Kidney capillary endothelial cell (primary cell): Measurements from ENCODE around the gene TAF1L.

Experiments
- DNase-seq: peaks from one replicate; pipeline ENCODE4 v3.0.0-alpha.2; 2018; ENCODE audit warnings: low spot score

TAF1L gene

GRCh38 chr9:32589083-32589723 lies 46.3 kb downstream of the TAF1L start:
- no peak for DNase-seq

- no peak for DNase-seq
These were observed 47.6 kb downstream of the TAF1L start for GRCh38 chr9:32587901-32588300.

GRCh38 chr9:32584784-32585183 lies 50.7 kb downstream of the TAF1L start:
- no peak for DNase-seq

GRCh38 chr9:32581512-32582143 lies 53.8 kb downstream of the TAF1L start:
- no peak for DNase-seq

- no peak for DNase-seq
These were observed 54.7 kb downstream of the TAF1L start for GRCh38 chr9:32580631-32581300.

GRCh38 chr9:32579706-32580331 lies 55.6 kb downstream of the TAF1L start:
- peak; percentile 55 for DNase-seq
